GM18508 (cell line): ENCODE data around the gene CTTNBP2.

Source experiments
- ATAC-seq: cut with Tn5 transposase; IDR thresholded peaks from one replicate; pipeline ENCODE4 v1.9.1; 2021; ENCODE audit warnings: moderate number of reproducible peaks; ENCODE audit not compliant: insufficient read depth, unreplicated experiment

CTTNBP2 gene

GRCh38 chr7:117828825-117829224 lies 44.4 kb downstream of the CTTNBP2 start:
- no peak for ATAC-seq

GRCh38 chr7:117827862-117828261 lies 45.4 kb downstream of the CTTNBP2 start:
- ATAC-seq: no peak

DNA sequence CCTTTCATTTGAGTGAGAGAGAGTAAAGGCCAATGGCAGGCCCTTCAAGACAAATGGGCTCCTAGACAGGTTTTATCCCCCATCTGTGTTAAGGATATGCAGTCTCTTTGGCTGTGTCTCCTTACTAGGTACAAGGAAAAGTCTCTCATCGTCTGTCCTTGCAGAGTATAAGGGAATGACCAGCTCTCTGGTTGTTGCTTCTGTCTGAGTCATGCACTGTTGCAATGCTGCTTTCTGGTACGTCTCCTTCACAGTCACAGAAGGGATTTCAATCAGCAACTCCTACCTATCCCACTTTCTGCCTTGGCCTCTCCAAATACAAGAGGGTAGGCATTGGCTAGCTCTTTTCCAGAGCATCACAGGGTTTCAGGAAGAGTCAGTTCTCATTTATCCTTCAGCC lies 48.1 kb downstream of the CTTNBP2 start:
- ATAC-seq: no peak

DNA sequence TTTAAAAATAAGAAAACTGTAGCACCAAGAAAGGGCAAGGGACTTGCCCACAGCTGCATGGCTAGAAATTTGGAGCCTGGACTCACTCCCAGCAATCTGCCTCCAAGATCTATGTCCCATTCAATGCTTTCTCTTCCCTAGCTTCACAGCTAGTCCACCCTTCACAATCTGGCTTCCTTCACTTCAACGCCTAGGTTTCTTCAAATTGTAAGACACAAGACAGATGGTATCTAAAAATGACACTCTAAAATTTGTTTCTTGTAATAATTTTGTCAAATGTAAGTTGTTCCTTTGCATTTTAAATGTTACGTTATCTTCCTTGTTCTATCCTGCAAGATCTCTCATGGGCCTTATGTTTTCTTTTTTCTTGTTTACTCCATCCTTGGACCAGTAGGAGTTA lies 48.6 kb downstream of the CTTNBP2 start:
- no peak for ATAC-seq

DNA sequence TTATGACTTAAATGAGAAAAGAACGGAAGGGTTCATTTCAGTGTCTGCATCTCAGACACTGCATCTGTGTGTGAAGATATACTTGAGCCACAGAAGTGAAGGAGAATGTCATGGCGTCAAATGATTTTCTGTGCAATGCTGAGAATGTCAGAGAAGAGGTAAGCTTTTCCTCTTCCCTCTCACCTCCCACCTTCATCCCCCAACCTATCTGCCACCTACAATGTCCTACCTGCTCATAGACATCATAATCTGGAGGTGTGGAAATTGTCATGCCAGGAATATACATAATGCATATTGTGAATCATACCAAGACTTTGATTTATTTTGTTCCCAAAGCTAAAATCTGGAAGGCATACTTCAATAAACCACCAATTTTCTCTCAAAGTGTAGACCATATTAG lies 53.7 kb downstream of the CTTNBP2 start:
- ATAC-seq: no peak

- ATAC-seq: no peak
Observed at GRCh38 chr7:117818232-117818631, 55.0 kb downstream of the CTTNBP2 start.

- no peak for ATAC-seq
Observed at GRCh38 chr7:117816727-117817126, 56.5 kb downstream of the CTTNBP2 start.

DNA sequence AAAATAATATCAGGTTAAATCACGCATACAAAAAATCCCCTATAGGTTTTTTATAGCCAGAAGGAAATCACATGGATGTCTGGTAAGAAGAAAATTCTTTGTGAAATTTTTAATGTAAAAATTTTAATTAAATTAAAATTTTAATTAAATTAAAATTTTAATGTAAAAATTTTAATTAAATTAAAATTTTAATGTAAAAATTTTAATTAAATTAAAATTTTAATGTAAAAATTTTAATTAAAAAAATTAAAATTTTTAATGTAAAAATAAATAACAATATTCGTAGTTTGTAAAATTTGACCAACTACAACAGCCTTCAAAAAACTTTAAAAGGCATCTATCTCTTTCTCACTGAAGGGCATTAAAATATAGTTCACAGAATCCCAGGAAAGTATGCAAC lies 61.5 kb downstream of the CTTNBP2 start:
- ATAC-seq: no peak

- no peak for ATAC-seq
Observed at GRCh38 chr7:117810642-117811512, 62.4 kb downstream of the CTTNBP2 start.

DNA sequence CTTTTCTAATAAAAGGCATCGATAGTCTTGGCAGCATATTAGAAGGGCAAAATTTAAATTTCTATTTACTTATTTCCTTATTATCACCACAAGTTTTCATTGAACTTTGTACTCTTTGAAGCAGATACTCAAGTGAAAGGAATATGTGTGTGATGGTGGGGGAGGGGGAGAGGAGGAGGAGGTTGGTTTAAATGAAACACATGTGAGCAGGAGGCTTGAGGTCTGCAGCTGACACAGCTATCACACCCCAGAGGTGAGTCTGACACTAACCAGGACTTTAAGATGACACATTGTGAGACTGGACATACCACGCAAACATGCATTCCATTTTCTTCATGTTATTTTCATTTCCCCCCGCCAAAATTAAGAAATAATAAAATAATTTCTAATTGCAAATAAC lies 63.3 kb downstream of the CTTNBP2 start:
- ATAC-seq: no peak

DNA sequence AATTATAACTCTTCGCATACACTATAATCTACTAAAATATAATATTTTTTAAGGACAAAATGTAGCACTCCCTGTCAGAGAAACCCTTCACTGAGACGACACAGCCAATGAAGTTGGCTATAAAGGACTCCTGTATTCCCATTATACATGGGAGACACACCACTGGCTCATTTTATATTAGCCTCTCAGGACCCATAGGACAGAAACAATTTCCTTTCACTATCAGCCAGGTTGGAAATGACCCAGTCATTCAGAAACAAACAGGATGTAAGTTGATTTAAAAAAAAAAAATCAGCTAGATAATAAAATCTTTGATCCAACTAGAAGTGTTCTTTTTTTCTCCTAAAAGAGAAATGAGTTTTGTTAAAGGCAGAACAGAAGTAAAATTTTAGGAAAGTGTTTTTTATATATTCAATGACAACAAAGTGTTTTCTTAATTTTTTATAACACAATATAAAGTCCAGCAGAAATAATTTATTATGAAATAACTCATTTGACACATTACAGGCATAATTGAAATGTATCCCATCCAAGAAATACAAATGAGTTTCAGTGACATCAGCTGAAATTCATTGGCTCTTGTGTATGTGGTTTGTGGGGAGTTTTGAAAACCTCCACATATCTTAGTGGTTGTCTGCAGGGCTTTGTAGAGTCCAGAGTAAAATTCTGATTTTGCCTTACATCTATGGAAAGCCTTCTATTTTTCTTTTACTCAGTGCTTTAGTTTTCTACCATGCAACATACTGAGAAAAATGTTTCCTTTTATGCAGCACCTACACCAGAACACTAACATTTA lies 64.1 kb downstream of the CTTNBP2 start:
- ATAC-seq: no peak

GRCh38 chr7:117808341-117808757 lies 64.9 kb downstream of the CTTNBP2 start:
- no peak for ATAC-seq

DNA sequence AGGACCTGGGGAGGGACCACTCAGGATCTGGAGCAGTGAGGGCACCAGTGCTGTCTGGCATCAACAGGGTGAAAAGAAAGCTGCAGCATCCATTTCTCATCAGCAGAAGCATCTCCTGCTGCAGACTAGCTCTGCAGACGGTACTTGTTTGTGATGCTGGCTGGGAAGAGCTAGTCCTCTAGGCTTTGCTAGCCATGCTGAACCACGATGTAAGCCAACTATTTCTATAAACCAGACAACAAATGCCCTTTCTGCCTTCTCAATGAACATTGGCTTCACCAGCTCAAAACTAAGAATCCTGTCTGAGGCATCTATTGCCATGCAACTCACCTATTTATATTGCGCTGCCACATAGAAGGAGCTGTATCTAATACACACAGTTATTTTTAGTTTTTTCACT lies 65.6 kb downstream of the CTTNBP2 start:
- no peak for ATAC-seq

GRCh38 chr7:117806011-117806410 lies 67.2 kb downstream of the CTTNBP2 start:
- no peak for ATAC-seq

GRCh38 chr7:117805241-117805640 lies 68.0 kb downstream of the CTTNBP2 start:
- ATAC-seq: no peak

DNA sequence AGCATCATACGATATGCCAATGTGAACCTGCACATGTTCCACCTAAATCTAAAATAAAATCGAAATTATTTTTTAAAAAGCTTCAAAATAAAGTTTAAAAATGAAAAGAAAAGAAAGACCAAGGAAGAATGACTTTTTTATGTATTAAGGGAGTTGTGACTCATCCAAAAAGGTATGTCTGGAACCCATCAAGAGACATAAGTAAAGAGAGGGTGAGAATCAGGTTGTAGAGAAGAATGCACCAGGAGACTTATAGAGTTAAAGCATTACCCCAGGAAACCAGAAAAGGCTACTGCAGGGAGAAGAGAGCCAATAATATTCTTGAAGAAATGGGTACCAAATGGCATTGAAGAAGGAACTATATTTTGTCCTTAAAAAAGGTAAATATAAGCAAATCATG lies 69.8 kb downstream of the CTTNBP2 start:
- ATAC-seq: no peak

DNA sequence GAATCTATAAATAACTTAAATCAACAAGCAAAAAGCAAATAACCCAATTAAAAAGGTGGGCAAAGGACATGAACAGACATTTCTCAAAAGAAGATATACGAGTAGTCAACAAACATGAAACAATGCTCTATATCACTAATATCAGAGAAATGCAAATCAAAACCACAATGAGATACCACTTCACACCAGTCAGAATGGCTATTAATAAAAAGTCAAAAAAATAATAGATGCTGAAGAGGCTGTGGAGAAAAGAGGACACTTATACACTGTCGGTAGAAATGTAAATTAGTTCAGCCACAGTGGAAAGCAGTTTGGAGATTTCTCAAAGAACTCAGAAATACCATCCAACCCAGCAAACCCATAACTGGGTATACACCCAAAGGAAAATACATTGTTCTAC lies 70.6 kb downstream of the CTTNBP2 start:
- ATAC-seq: no peak

GRCh38 chr7:117800841-117801240 lies 72.4 kb downstream of the CTTNBP2 start:
- no peak for ATAC-seq

- ATAC-seq: no peak
Observed at GRCh38 chr7:117800406-117800805, 72.8 kb downstream of the CTTNBP2 start.

GRCh38 chr7:117796889-117797288 lies 76.4 kb downstream of the CTTNBP2 start:
- no peak for ATAC-seq

DNA sequence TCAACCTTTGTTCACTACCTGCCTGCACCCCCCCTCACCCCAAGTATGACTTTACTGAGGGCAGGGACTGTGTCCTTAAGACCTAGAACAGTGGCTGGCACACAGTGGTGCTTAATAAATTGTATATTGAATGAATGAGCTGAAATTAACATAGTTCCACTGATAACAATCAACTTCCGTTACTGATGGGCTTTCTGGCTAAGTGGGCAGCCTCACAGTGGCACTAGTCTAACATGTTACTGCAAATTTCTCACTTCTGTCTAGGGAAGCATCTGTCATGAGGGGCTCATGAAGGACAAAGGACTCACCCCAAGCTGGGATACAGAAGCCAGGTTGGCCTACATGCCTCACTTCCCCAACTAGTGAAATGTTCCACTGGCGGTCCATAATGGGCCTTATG lies 79.3 kb downstream of the CTTNBP2 start:
- no peak for ATAC-seq

DNA sequence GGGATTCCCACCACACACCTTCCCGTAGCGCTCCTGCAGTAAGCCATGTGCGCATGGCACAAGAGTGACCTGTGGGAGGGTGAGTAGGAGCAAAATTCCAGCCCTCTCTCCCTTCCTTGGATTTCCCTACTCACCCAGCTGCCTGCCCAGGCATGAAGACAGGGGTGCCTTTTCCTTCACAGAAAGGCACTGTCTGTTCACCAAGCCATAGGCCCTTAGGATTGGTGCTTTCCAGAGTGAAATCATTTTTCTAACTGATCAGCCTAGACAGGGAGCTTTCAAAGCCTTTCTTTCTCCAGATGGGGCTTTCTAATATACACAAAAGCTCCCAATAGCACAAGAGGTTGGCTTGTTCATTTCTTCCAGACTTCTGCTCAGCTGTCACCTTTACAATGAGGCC lies 79.7 kb downstream of the CTTNBP2 start:
- ATAC-seq: no peak
